Activated effector memory CD4-positive, alpha-beta T cell treated with anti-CD3 and anti-CD28 coated beads, Interleukin-2, amount 50 U/mL, for 16 hours (primary cell): ENCODE data around the gene CDHR1.

Experiments used
- DNase-seq: peaks from one replicate; pipeline ENCODE4 v3.0.0-alpha.2; 2020

Gene CDHR1

GRCh38 chr10:84267503-84268126 lies 73.3 kb downstream of the CDHR1 start:
- DNase-seq = peak; percentile 88

GRCh38 chr10:84269162-84269561 lies 74.8 kb downstream of the CDHR1 start:
- no peak for DNase-seq
